Measurements from ENCODE around the gene LHPP. TPM values are rescaled to one million over a fixed set of nuclear protein-coding genes. Genes with fewer than 3 reads are reported as not detected.
A peak's percentile ranks its signal among the peaks of the same experiment; 100 is the strongest.

LHPP gene
- total and polyA plus RNA-seq, 3 donors from 2014 or later, result 34.2 to 46.0 (median 45.0) TPM

DNA sequence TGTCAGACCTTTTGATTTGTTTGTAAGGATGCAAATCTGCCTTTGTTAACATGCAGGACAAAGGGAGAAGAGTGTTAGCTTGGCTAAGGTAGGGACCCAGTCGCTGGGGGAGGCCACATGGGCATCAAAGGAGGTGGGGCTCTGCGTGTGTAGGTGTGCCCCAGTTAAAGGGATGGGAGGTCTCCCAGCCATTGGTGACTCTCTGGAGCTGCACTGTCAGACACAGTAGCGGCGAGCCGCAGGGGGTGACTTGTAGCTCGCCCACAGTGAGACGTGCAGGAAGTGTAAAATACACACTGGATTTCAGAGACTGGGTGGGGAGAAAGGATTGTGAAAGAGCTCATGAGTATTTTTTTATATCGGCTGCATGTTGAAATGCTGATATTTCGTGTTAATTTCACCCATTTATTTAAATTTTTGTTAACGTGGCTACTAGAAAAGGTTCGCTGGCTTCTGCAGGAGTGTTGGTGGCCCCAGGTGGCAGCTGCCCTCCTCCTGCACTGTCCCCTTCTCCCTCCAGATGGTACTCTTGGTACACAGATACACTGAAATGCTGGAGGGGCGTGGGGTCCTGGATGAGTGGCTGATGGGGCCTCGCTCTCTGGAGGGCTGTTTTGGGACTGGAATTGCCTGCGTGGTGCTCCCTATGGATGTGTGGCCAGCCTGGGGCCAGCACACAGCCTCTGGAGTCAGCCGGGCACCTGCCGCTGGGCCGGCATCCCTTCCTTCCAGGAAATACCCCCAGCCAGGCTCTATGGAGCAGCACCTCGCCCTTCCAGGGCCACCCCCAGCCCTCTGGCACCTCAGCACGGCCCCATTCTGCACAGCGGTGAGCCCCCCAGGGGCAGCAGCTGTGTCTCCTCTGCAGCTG is 59.2 kb downstream of the LHPP start:
- no peaks in the 10 kb centered on the region for H3K36me3 ChIP-seq (ENCODE audit: low read depth, missing control alignments)
- no peaks in the 10 kb centered on the region for H3K9me3 ChIP-seq
- H3K27me3 ChIP-seq, result no peaks in the 10 kb centered on the region
- 88 to 89% methylated on average over 14 to 20 of the region's 20 CpGs for WGBS, 2 donors
- no peak for DNase-seq
- no peak for TF ChIP-seq POLR2A (IDR thresholded peaks at IDR 0.05)
- TF ChIP-seq, protein P1, sequence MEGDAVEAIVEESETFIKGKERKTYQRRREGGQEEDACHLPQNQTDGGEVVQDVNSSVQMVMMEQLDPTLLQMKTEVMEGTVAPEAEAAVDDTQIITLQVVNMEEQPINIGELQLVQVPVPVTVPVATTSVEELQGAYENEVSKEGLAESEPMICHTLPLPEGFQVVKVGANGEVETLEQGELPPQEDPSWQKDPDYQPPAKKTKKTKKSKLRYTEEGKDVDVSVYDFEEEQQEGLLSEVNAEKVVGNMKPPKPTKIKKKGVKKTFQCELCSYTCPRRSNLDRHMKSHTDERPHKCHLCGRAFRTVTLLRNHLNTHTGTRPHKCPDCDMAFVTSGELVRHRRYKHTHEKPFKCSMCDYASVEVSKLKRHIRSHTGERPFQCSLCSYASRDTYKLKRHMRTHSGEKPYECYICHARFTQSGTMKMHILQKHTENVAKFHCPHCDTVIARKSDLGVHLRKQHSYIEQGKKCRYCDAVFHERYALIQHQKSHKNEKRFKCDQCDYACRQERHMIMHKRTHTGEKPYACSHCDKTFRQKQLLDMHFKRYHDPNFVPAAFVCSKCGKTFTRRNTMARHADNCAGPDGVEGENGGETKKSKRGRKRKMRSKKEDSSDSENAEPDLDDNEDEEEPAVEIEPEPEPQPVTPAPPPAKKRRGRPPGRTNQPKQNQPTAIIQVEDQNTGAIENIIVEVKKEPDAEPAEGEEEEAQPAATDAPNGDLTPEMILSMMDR (IDR thresholded peaks at IDR 0.05), result no peak
- intact Hi-C loops (cut with DNase I; ENCODE audit: low total_unique reads), result no loop called here
- H3K4me1 ChIP-seq, result peaks cover 31% of the 10 kb centered on the region
- no peak overlapping the region for H3K4me3 ChIP-seq
- no peak overlapping the region for H3K27ac ChIP-seq

DNA sequence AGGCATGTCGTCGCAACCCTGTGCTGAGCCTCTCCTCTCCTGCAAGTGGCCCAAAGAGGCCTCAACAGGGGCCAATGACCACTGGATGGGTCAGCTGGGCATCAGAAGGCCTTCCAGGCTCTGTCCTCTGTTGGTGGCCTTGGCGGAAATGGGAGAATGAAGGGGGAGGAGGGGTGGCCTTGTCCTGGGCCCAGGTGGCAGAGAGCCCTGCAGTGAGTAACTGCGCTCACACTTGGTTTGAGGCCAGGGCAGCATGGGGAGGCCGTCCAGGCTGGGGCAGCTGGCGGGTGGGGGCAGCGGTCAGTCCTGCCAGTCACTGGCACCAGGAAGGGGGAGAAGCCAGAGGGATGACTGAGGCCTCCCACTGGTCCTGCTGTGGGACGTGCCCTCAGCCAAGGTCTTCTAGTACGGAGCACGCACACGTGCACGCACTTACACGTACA is 59.8 kb downstream of the LHPP start:
- H3K27me3 ChIP-seq, result no peaks in the 10 kb centered on the region
- TF ChIP-seq, protein P1 (IDR thresholded peaks at IDR 0.05), result no peak
- TF ChIP-seq POLR2A (IDR thresholded peaks at IDR 0.05), result no peak
- peaks cover 31% of the 10 kb centered on the region for H3K4me1 ChIP-seq
- H3K9me3 ChIP-seq, result no peaks in the 10 kb centered on the region
- no peak overlapping the region for H3K4me3 ChIP-seq
- no peaks in the 10 kb centered on the region for H3K36me3 ChIP-seq (ENCODE audit: low read depth, missing control alignments)
- peak; percentile 75 for DNase-seq
- H3K27ac ChIP-seq, result no peak overlapping the region
- WGBS, 2 donors, result 69 to 96% methylated on average over 8 to 13 of the region's 13 CpGs
- intact Hi-C loops (cut with DNase I; ENCODE audit: low total_unique reads), result no loop called here

DNA sequence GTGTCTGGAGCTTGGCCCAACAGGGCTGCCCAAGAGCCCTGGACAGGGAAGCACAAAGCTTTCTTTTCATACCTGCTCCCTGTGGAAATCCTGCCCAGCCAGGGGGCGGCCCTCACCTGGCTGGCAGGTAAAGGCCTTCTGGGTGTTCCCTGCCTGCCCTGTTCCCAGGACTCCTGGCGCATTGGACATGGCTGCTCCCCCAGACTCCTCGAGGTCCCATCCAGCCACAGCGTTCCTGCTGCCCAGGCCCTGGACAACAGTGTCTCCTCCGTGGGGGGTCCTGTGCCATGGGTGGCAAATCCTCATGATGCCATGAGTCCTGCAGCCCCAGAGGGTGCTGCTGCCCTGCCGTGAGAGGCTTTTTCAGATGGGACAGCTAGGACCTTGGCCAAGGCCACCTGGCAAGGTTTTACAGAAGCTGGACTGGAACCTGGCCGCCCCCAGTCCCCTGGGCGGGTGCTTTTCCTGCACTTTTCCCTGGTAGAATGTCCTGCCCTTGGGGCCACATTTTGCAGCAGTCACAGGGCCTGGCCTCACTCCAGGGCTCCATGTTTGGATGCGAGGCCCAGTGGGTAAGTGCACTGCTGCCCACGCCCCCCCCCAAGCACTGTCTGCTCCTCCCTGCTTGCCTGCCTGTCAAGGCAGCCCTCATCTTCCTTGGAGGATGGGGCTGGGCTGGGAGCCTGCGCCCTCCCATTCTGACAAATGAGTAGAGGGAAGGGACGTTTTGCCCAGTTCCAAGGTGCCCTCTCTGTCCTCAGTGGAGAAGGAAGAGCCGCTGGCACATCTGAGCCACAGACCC is 60.7 kb downstream of the LHPP start:
- H3K27me3 ChIP-seq, result no peaks in the 10 kb centered on the region
- intact Hi-C loops (cut with DNase I; ENCODE audit: low total_unique reads), result no loop called here

DNA sequence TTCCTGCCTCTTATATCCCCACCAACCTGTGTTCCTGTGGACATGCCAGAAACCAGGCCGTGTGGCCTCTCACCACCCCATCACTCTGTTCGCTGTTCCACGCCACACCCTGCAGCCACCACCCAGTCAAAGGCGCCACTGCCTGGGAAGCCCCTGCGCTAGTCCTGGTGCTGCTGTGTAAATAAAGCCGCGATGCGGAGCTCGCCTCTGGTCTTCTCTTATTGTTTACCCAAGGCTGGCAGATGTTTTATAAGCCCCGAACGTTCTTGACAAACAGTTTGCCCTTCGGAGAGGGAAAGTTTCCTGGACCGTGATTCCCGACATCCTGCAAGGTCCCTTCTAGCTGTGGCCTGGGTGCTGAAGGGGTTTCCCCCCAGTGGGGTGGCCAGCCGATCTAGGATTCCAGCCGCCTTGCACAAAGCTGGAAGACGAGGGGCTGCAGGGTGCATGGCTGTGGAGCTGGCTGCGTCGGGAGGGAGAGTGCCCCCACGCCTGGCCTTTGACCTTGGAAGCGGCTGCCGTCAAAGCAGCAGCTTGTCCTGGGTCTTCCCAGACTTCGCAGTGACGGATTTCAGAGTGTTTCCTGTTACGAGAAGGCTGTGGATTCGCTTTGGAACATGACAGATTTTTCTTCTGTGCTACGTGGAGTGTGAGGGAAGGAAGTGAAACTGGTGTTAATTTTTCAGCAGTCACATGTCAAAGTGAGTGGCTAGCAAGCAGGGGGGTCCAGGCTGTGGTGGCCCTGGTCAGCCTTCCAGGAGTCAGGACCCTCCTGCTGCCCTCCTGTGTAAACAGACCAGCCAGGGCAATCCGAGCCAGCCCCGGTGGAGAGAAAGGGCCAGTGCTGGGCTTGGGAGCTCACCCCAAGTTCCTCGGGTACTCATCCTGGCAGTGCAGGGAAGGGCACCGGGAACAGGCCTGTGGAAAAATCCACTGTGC is 61.6 kb downstream of the LHPP start:
- no peaks in the 10 kb centered on the region for H3K27me3 ChIP-seq
- intact Hi-C loops (cut with DNase I; ENCODE audit: low total_unique reads), result no loop called here
- H3K9me3 ChIP-seq, result no peaks in the 10 kb centered on the region
- TF ChIP-seq POLR2A (IDR thresholded peaks at IDR 0.05), result no peak
- TF ChIP-seq, protein P1 (IDR thresholded peaks at IDR 0.05), result no peak
- H3K4me3 ChIP-seq, result no peak overlapping the region
- 40 to 46% methylated on average over 26 to 31 of the region's 31 CpGs for WGBS, 2 donors
- DNase-seq, result no peak
- H3K27ac ChIP-seq, result peak overlapping the region; percentile 34 to 59
- H3K4me1 ChIP-seq, result peaks cover 31% of the 10 kb centered on the region
- H3K36me3 ChIP-seq (ENCODE audit: low read depth, missing control alignments), result no peaks in the 10 kb centered on the region

More for the DNA sequence above, 60.7 kb downstream of the LHPP start:
- TF ChIP-seq POLR2A (IDR thresholded peaks at IDR 0.05), result no peak
- TF ChIP-seq, protein P1 (IDR thresholded peaks at IDR 0.05), result no peak
- no peak for DNase-seq
- Histone ChIP-seq H3K9me3 (no peaks in the 10 kb centered on the region), H3K4me1 (peaks cover 31% of the 10 kb centered on the region), H3K27ac (peak overlapping the region in 1 of 2 donors; percentile 59), H3K4me3 (no peak overlapping the region), H3K36me3 (ENCODE audit: low read depth, missing control alignments) (no peaks in the 10 kb centered on the region)
- WGBS, 2 donors, result 80 to 82% methylated on average over 7 to 13 of the region's 13 CpGs
